Measurements from ENCODE around the gene EIF5.
A peak's percentile ranks its signal among the peaks of the same experiment; 100 is the strongest.

The EIF5 gene

DNA sequence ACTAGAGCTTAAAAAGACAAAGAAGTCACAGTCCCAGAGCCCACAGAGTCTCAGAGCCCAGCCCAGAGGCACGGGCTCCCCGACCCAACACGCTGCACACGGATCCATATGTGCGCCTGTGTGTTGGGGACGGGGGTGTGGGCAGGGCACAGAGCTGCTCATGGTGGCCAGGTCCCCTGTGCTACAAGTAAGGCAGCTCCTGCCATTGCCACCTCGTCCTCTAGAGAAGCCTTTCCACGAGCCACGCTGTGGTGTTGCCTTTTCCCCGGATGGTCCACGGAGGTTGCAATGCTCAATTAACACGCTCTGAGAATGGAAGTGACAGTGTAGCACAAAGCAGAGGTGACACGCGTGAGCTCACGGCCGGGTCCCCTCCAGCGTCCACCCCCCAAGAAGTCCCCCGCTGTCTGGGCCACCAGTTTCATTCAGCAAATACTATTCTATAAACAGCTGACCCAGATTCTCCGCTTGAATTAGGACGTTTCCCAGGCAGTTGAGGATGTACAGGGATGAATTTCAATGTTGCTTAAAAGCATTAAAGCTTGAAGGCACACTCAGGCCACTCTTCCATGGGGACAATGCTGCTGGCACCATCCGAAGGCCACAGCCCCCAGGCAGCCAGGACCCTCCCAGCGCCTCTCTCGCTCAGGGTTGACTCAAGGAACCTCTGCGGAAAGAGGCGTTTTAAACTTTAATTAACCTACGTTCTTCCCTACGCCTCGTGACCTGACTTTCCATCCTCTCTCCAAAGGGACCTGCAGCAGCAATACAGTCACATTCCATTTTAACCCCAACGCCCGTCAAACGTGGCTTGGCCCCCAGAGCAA, 22.7 kb upstream of the EIF5 start:
- no peak for DNase-seq

DNA sequence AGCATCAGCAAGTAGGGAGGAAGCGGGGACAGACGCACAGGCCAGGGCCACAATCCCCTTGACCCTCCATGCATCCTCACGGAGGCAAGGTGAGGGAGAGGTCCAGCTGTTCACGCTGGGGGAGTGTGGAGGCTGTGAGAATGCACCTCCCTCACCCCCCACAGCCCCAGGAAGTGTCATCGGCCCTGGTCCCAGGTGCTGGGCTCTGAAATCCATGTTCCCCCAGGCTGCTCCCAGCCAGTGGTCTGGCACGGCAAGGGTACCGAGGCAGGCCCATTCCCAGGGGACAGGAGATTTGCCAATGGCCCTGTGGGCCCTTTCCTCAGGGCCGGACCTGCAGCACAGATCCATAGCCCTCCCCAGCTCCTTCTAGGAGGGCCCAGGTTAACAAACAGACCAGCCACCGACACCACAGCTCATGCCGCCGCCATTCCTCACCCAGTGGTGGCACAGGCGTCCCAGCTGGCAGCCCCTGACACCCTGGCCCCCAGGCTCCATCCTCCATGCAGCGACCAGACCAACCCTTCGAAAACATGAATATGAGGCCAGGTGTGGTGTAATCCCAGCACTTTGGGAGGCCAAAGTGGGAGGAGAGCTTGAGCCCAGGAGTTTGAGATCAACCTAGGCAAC, 21.9 kb upstream of the EIF5 start:
- no peak for DNase-seq

DNA sequence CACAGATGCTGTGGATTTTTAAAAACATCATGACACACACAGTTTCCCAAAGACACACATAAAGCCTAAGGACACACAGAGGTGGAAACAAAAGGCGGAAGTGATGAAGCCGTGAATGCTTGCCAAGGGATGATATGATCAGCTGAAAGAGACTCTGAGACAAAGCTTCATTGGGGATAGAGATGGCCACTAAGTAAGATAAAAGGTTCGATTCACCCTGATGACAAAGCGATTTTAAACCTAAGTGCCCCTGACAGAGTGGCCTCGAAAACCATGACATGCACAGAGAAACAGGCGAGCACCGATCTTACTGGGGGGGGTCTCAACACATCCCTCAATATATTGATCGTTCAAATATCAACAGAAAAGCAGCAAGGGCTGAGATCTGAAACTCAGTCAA, 20.3 kb upstream of the EIF5 start:
- DNase-seq, result no peak

DNA sequence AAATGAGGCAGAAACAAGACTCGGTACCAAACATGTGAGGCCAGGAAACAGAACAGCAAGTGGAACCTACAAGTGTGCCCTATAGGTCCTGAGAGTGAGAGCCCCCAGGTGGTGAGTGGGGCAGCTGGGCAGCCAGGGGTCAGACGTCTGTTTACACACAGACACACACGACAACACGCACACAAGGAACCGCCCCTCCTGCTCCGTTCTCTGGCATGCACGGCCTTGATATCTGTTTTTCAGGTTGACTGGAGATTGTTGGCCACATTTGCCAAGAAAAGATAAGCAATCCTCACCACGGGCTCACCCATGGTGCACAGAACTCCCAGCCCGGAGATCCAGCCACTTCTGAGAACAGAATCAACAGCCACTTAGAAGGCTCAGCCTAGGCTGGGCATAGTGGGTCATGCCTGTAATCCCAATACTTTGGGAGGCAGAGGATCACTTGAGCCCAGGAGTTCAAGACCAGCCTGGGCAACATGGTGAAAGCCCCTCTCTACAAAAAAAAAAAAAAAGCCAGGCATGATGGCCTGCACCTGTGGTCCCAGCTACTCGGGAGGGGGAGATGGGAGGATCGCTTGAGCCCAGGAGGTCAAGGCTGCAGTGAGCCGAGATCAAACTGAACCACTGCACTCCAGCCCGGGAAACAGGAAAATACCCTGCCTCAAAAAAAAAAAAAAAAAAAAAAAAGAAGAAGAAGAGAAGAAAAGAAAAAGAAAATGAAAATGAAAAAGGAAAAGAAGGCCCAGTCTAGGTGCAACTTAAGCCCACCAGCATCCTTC, 19.4 kb upstream of the EIF5 start:
- DNase-seq, result no peak

DNA sequence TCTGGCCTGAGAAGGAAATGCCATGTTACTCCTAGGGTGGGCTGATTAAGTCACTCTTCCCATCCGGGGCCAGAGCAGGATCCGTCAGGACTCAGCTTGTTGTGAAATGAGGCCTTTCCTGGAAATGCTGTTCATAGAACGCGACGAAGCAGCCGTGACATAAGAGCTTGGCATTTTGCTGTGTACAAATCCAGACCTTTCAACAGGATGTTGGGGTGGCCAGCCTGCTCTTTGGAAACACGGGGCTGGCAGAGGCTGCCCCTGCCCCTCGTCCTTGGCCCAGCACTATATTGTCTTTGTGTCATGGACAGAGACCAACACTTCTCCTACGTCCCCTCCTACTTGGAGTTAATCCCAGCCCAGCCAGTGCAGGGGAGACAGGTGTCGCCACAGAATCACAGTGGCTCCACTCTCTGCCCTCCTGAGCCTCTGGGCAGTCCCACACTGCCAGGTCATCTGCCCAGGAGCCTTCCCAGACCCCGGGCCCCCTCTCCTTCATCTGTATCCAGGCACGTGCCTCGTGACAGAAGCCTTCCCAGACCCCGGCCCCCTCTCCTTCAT, 18.6 kb upstream of the EIF5 start:
- no peak for DNase-seq

DNA sequence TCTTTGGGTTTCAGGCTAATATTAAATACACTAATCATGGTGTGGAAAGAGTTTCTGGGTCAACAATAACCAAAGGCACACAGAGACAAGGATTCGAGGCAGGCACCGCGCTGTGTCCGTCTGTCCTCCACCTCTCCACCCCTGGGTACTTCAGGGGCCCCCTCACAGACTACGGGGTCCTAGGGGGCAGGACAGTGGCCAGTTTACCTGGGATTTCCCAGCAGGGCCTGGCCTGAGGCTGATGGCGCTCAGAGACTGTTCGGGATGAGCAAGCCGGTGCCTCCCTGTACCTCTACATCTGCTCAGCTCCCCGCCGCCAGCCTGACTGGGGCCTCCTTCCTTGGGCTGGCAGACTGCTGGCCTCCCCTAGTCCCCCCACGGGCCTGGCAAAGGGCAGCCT, 18.1 kb upstream of the EIF5 start:
- DNase-seq, result no peak

DNA sequence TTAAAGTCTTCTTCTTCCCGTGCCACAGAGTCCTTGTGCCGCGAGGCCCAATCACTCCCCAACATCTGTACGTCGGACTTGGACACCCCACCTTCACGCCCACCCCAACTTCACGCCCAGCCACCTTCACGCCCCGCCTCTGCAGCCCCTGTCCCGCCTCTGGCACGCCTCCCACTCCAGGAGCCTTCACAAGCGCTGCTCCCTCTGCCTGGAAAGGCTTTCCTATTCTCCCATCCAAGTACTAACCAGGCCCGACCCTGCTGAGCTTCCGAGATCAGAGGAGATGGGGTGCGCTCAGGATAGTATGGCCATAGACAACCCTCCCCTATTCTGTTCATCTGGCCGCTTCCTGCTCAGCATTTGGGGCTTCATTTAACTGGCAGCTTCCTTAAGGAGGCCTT, 17.3 kb upstream of the EIF5 start:
- DNase-seq, result no peak

DNA sequence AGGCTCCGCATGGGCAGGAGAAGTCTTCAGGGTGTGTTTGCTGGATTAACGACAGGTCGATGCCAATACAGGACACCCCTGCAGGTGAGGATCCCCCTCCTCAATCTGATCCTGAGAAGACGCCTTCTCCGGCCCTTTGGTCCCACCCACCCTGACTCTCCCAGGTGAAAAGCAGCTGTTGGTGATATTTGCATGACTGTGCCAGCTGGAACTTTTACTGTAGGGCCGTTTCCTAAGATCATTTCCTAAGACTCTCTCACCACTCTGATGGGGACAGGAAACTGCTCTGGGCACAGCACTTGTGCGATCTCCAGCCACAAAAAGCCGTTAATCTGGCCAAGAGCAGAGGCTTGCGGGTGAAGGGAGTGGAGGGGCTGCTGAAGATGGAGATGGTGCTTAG, 16.8 kb upstream of the EIF5 start:
- no peak for DNase-seq

DNA sequence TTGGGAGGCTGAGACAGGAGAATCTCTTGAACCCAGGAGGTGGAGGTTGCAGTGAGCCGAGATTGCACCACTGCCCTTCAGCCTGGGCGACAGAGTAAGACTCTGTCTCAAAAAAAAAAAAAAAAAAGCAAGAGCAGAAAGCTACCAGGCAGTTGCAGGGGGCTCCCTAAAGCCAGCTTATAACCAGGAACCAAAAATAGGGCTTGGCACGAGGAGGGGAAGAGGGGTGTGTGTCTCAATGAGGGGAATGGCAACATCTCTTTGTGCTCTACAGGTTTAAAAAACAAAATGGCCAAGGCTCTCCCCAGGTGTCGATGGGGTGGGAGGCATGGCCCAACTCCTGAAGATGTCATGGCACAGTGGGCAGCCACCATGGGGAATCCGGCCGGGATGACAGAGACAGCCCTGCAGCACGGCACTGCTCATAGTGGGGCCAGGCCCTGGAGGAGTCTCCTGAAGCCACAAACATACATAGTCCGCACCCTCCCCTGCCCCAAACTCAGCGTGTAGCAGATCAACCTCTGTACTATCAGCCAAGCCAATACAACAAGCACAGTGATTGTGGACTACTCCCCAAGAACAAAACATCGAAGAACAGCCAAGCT, 16.0 kb upstream of the EIF5 start:
- DNase-seq, result no peak

DNA sequence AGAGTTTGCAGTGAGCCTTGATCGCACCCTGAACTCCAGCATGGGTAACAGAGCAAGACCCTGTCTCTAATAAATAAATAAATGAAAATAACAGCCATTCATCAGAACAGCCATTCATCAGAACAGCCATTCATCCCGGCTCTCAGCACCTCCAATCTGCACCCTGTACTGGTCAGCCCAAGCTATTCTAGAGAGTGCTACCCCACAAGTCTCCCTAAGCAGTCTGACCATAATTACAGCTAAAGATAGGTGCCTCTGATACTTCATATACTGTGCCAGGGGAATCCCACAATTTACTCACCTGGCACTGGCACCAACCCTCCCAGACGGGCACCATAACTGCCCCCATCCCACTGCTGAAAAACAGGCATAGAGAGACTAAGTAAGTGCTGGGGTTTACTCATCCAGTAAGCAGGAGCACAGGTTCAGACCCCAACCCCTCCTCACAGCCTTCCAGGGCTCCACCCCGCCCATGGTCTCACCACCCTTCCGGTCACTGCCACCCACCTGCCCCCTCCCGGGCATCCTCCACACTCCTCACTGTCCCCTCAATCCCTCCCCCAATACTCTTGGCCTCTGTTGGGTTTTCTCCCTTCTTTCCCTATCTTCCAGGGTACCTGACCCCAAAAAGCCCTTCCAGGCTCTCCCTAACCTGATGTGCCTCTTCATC, 15.2 kb upstream of the EIF5 start:
- DNase-seq, result no peak

DNA sequence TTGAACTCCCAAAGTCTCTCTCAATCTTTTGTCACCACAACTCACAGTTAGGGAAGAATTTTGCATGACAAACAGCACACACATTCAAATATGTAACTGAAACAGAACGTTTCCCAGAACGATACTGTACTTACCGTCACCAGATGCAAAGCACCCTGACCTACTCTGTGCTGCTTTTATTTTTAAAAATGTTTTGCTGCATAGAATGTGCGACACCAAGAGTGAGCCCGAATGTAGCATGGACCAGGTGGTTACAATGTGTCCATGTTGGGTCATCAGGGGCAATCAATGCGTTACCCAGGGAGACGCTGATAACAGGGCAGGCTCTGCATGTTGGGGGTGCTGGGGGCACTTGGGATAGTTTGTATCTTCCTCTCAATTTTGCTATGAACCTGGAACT, 14.6 kb upstream of the EIF5 start:
- DNase-seq, result no peak

DNA sequence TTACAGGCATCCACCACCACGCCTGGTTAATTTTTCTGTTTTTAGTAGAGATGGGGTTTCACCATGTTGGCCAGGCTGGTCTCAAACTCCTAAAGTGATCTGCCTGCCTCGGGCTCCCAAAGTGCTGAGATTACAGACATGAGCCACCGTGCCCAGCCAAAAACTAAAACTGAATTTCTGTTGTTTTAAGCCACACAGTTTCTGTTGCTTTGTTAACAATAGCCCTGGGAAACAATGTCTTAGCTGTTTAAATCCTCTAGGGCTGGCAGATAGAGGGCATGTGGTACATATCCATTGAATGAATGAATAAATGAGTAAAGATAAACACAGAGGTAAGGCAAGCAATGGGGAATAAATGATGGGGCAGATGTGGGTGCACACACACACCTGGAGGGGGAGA, 8.0 kb upstream of the EIF5 start:
- DNase-seq, result no peak

DNA sequence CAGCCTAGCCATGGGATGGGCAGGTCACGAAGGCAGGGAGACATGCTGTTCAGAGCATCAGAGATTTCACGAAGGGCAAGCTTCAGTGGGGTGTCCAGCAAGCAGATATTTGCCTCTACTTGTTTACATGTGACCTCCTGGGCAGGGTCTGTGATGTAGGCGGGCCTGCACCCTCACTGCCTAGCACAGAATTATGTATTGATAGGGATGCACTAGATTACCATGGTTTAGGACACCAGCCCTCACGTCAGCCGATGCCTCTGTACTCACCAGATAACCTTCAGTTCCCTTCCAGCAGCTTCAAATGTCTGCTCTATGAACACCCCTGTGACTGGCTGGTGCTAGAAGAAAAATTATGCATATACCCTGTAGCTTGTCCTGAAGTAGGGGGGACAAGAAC, 5.1 kb upstream of the EIF5 start:
- no peak for DNase-seq

DNA sequence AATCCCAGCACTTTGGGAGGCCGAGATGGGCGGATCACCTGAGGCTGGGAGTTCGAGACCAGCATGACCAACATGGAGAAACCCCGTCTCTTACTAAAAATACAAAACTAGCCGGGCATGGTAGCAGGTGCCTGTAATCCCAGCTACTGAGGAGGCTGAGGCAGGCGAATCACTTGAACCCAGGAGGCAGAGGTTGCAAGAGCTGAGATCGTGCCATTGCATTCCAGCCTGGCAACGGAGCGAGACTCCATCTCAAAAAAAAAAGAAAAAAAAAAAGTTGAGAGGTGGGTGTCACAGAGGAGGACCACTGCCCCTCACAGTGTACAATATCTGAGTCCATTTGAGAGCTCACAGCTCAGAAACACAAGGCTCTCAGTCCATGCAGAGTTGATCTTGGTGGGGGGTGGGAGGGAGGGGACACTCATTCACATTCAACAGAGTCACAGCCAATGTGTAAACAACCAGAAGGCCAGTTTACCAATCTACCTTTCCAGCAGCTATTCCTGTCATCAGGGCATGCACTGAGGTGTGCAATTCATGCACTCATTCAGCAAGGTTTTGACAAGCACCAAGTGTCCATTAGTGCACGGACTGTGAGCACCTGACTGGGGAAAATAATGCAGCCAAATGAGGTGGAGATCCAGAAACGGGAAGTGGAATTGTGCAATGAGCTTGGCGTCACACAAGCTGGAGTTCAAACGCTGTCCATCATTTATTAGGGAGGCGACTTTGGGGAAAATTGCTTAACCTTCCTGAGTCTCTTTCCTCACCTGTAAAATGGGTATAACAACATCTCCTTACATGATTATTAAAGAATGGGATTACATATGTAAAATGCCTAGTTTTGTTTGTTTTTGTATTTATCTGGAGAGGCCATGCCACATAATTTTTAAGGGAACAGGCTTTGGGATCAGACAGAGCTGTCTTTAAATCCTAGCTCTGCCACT, 4.4 kb upstream of the EIF5 start:
- no peak for DNase-seq

DNA sequence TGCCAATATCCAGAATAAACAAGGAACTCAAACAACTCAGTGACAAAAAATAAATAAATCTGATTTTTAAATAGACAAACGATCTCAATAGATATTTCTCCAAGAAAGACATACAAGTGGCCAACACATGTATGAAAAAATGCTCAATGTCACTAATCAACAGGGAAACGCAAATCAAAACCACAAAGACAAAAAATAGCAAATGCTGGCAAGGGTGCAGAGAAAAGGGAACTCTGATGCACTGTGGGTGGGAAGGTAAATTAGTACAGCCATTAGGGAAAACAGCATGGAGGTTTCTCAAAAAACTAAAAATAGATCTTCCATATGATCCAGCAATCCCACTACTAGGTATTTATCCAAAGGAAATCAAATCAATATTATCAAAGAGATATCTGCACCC, 3.5 kb upstream of the EIF5 start:
- DNase-seq, result no peak

DNA sequence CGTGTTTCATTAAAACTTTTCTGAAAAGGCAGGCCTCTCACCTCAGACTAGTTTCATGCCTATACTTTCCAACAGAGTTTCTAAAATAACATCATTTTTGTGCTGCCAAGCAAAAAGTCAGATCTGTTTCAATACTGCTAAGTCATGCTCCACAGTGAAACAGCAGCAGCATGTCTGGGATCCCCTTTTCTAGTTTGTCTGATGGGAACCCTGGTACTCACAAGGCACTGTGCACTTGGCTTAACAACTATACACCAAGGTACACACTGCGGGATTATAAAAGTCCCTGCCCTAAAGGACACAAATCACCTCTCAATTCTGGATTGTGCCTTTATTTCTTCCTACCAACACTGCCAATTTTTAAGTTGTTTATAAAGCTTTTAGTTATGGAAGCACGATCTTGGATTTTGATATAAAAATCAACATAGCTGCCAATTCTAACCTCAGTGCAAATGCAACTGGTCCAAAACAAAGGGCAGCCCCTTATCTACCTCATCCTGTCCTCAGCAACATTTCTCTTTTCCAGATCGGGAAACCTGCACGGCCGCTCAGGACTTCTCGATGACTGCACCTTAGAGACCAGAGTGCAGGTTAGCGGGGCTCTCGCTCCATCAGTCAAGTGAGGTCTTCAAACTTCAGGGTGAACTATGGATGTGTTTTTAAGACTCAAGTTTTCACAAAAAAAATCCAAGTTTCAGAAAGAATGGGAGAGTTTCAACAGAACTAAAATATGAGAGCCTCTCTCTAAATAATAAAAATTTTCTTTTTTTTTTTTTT, 1.7 kb upstream of the EIF5 start:
- DNase-seq, result peak; percentile 13

DNA sequence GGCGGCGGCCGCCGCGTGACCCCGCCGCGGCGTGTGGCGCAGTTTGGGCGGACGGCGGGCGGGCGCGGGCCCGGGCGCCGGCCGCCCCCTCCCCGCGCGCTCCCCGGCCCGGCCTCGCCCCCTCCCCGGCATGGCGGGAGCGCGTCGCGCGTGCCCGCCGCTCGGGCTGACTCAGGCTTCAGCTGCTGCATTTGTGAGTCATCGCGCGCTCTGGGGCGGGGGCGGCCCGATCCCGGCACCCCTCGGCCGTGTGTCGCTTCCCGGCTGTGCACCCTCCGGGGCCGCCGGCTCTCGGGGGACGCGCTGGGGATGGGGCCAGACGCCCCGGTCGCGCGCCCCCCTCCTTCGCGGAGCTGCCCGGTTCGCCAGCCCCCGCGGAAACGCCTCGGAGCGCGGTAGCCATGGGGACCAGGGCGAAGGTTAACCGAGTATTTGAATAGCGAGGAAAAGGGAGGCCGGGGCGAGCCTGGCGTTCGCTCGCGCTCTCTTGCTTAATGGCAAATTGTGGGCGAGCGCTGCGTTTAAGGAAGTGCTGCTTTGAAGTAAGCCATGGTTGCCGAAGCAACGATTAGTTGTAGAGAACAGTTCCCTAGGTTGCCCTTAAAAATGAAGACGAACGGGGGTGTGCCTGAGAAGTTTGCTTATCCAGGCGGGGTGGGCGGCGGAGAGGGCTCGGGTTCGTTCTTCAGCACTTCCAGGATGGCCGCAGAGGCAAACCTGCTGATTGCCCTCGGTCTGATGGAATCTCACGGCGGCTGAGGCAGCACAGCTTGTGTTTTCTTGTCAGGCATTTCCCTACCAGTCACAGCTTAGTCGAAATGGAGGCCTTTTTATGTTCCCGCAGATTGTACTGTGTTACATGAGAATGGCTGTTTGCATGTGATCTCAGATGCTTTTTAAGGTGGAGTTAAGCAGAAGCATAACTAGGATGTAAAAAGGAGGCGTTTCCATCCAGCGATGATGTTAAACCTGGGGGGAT, 896 bp downstream of the EIF5 start:
- DNase-seq, result peak; percentile 79

DNA sequence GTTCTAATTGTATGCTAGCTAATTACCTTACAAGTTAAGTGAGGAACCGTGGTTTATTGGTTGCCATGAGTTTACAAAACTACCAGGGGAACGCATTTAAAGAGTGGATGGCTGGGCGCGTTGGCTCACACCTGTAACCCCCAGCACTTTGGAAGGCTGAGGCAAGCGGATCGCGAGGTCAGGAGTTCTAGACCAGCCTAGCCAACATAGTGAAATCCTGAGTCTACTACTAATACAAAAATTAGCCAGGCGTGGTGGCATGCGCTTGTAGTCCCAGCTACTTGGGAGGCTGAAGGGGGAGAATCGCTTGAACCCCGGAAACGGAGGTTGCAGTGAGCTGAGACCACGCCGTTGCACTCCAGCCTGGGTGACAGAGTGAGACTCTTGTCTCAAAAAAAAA, 2.2 kb downstream of the EIF5 start:
- no peak for DNase-seq

DNA sequence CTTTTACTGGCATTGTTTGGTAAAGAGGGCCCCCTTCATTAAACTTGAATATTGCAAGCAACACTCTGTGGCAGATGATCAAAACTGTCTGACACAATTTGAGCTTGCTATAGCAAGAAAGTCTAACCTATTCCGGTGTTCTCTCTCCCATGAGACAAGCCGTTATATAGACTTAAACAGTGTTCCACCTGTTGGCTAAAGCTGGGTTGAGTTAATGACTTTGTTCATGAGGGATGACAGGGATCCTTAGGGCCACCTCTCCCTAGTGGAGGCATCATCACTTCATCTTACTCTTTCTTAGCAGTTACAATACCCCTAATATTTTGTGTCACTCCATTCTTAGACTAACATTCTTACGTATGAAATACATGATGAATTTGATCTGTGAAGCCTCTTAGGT, 3.8 kb downstream of the EIF5 start:
- DNase-seq, result no peak

Data from activated CD4-positive, alpha-beta T cell treated with anti-CD3 and anti-CD28 coated beads, Interleukin-2, Interleukin-6, amounts not matched to agents 100 ng/mL and 50 ng/mL, durations not matched to agents 16 hours and 8 hours (primary cell).